Measurements from ENCODE around the gene FAM174A. TPM values are rescaled to one million over a fixed set of nuclear protein-coding genes. Genes with fewer than 3 reads are reported as not detected.

The FAM174A gene
- polyA plus RNA-seq, 3 donors = 5.3 to 11.1 (median 9.2) TPM

GRCh38 chr5:100615362-100615761, 80.2 kb downstream of the FAM174A start:
- no peak for DNase-seq
- intact Hi-C loops (cut with micrococcal nuclease) = no loop called here
- H3K27me3 Mint-ChIP-seq (ENCODE audit: low read depth in 3 of 3) = peaks cover 0 to 2% (median 0%) of the 10 kb centered on the region in 3 donors
- Histone ChIP-seq H3K4me3 (replicated peaks in 1 of 3; ENCODE audit: low read depth in 2 of 3, low read length in 3 of 3) (no peak overlapping the region), H3K4me2 (replicated peaks; ENCODE audit: extremely low read depth, low read length, poor library complexity, severe bottlenecking) (no peak overlapping the region), H3K27ac (ENCODE audit: low read depth in 1 of 2, low read length in 2 of 2) (no peak overlapping the region), H2AFZ (ENCODE audit: insufficient read depth, low read depth, low read length, poor library complexity, severe bottlenecking) (no peak overlapping the region), H3K9ac (ENCODE audit: insufficient read depth, low read length, poor library complexity, severe bottlenecking) (no peak overlapping the region), H4K20me1 (ENCODE audit: insufficient read depth, low read length) (no peaks in the 10 kb centered on the region), H3K36me3 (replicated peaks in 1 of 2; ENCODE audit: control insufficient read depth in 1 of 2, insufficient read depth in 2 of 2, low read length in 2 of 2) (no peaks in the 10 kb centered on the region), H3K79me2 (ENCODE audit: insufficient read depth, low read length) (no peaks in the 10 kb centered on the region), H3K4me1 (ENCODE audit: control insufficient read depth in 1 of 2, insufficient read depth in 2 of 2, low read length in 2 of 2) (no peaks in the 10 kb centered on the region), H3K9me3 (replicated peaks in 1 of 2; ENCODE audit: control insufficient read depth in 1 of 2, insufficient read depth in 1 of 2, low read length in 2 of 2) (no peaks in the 10 kb centered on the region), H3K27me3 (ENCODE audit: control insufficient read depth in 2 of 2, insufficient read depth in 2 of 2, low read length in 2 of 2) (no peaks in the 10 kb centered on the region)
- no peak overlapping the region for H3K27ac Mint-ChIP-seq
- H3K4me3 Mint-ChIP-seq = no peak overlapping the region
- H3K36me3 Mint-ChIP-seq = no peaks in the 10 kb centered on the region
- WGBS (ENCODE audit: insufficient coverage) = no CpG with 5 or more reads among the region's 2 CpGs
- no peak for TF ChIP-seq CTCF (IDR thresholded peaks at IDR 0.05)
- H3K4me1 Mint-ChIP-seq = no peaks in the 10 kb centered on the region
- peaks cover 0 to 3% (median 0%) of the 10 kb centered on the region in 7 donors for H3K9me3 Mint-ChIP-seq

- Histone ChIP-seq H4K20me1 (ENCODE audit: insufficient read depth, low read length) (no peaks in the 10 kb centered on the region), H2AFZ (ENCODE audit: insufficient read depth, low read depth, low read length, poor library complexity, severe bottlenecking) (no peak overlapping the region), H3K9ac (ENCODE audit: insufficient read depth, low read length, poor library complexity, severe bottlenecking) (no peak overlapping the region), H3K9me3 (replicated peaks in 1 of 2; ENCODE audit: control insufficient read depth in 1 of 2, insufficient read depth in 1 of 2, low read length in 2 of 2) (no peaks in the 10 kb centered on the region), H3K4me3 (replicated peaks in 1 of 3; ENCODE audit: low read depth in 2 of 3, low read length in 3 of 3) (no peak overlapping the region), H3K4me2 (replicated peaks; ENCODE audit: extremely low read depth, low read length, poor library complexity, severe bottlenecking) (no peak overlapping the region), H3K4me1 (ENCODE audit: control insufficient read depth in 1 of 2, insufficient read depth in 2 of 2, low read length in 2 of 2) (no peaks in the 10 kb centered on the region), H3K36me3 (replicated peaks in 1 of 2; ENCODE audit: control insufficient read depth in 1 of 2, insufficient read depth in 2 of 2, low read length in 2 of 2) (no peaks in the 10 kb centered on the region), H3K27me3 (ENCODE audit: control insufficient read depth in 2 of 2, insufficient read depth in 2 of 2, low read length in 2 of 2) (no peaks in the 10 kb centered on the region), H3K27ac (ENCODE audit: low read depth in 1 of 2, low read length in 2 of 2) (no peak overlapping the region), H3K79me2 (ENCODE audit: insufficient read depth, low read length) (no peaks in the 10 kb centered on the region)
- peaks cover 0 to 2% (median 0%) of the 10 kb centered on the region in 3 donors for H3K27me3 Mint-ChIP-seq (ENCODE audit: low read depth in 3 of 3)
- no peaks in the 10 kb centered on the region for H3K4me1 Mint-ChIP-seq
- no peak for TF ChIP-seq CTCF (IDR thresholded peaks at IDR 0.05)
- no peak for DNase-seq
- no peaks in the 10 kb centered on the region for H3K36me3 Mint-ChIP-seq
- WGBS (ENCODE audit: insufficient coverage) = no CpG with 5 or more reads among the region's 7 CpGs
- intact Hi-C loops (cut with micrococcal nuclease) = no loop called here
- peaks cover 0 to 3% (median 0%) of the 10 kb centered on the region in 7 donors for H3K9me3 Mint-ChIP-seq
- H3K4me3 Mint-ChIP-seq = no peak overlapping the region
- H3K27ac Mint-ChIP-seq = no peak overlapping the region
Measured at GRCh38 chr5:100616291-100616690, 81.1 kb downstream of the FAM174A start.
